Endothelial cell of umbilical vein (primary cell): ENCODE results near the gene MAP10. TPM values are rescaled to one million over a fixed set of nuclear protein-coding genes. Genes with fewer than 3 reads are reported as not detected.

Experiments used
- BruUV-seq: library from RNA; stranded (reverse); fragments of 400-500 nt; replicated peaks from 2 replicates; lab custom pipeline; 2021; lab: Mats Ljungman, UMichigan
- CTCF ChIA-PET: fragments of 300-600, 350-600 bp; sonication (Branson Sonifier 250); formaldehyde crosslinking; loops from one replicate; lab custom pipeline; 2021; ENCODE audit warnings: antibody characterized with exemption, inconsistent platforms; lab: Charles Lee
- POLR2A ChIA-PET: fragments of 300-600, 350-600 bp; sonication (Branson Sonifier 250); formaldehyde crosslinking; loops from one replicate; lab custom pipeline; 2021; ENCODE audit warnings: antibody characterized with exemption, inconsistent platforms; lab: Charles Lee
- DNase-seq: peaks from one replicate; pipeline ENCODE4 v3.0.0-alpha.2; 2011; ENCODE audit warnings: low read depth, low spot score
- FAIRE-seq: peaks from 2 replicates; lab custom pipeline; 2011; peaks lifted over from hg19 to GRCh38; lab: Jason Lieb, UNC
- H2AFZ ChIP-seq: 2 replicates; pipeline ENCODE4 v1.6.0; 2012; ENCODE audit warnings: low read depth, low read length, control low read depth, inconsistent platforms
- H3K27ac ChIP-seq: 2 replicates; pipeline ENCODE4 v1.5.1; 2011; ENCODE audit warnings: low read depth, mild to moderate bottlenecking, control low read depth, low read length, moderate library complexity; ENCODE audit not compliant: insufficient read depth
- H3K27me3 ChIP-seq, 2 experiments: 2 replicates each; pipeline versions ENCODE4 v1.6.0 to v1.6.1; 2011; ENCODE audit warnings: low read length in 2 of 2, mixed read lengths in 1 of 2; ENCODE audit not compliant: control insufficient read depth in 2 of 2, insufficient read depth in 2 of 2
- H3K36me3 ChIP-seq, 2 experiments: 2 replicates in 1 of 2; 3 replicates in 1 of 2; pipeline ENCODE4 v1.5.1; 2011; ENCODE audit warnings: low read length in 2 of 2, mild to moderate bottlenecking in 1 of 2, moderate library complexity in 1 of 2; ENCODE audit not compliant: control insufficient read depth in 2 of 2, insufficient read depth in 2 of 2; ENCODE audit errors: extremely low read depth in 1 of 2
- H3K4me1 ChIP-seq: 3 replicates; pipeline ENCODE4 v1.5.1; 2011; ENCODE audit warnings: mild to moderate bottlenecking, low read length; ENCODE audit not compliant: control insufficient read depth, insufficient read depth; ENCODE audit errors: extremely low read depth
- H3K4me2 ChIP-seq: 2 replicates; pipeline ENCODE4 v1.6.1; 2011; ENCODE audit warnings: low read length, control low read depth, mixed read lengths; ENCODE audit not compliant: insufficient read depth
- H3K4me3 ChIP-seq, 3 experiments: fragments of 200-600 bp in 1 of 3; sonication (generic), shearing (Covaris generic) in 1 of 3; replicated peaks in 1 of 3; 2 replicates each; pipeline ENCODE4 v1.5.1; 2011 to 2016; ENCODE audit warnings: control low read depth in 3 of 3, low read length in 3 of 3, mild to moderate bottlenecking in 2 of 3, inconsistent platforms in 1 of 3, low read depth in 1 of 3, moderate library complexity in 1 of 3; ENCODE audit not compliant: insufficient read depth in 1 of 3
- H3K79me2 ChIP-seq: 2 replicates; pipeline ENCODE4 v1.6.0; 2012; ENCODE audit warnings: low read length, inconsistent platforms; ENCODE audit not compliant: control insufficient read depth, insufficient read depth
- H3K9ac ChIP-seq: replicated peaks from 2 replicates; pipeline ENCODE3; 2011; ENCODE audit warnings: low read length, control low read depth; ENCODE audit not compliant: insufficient read depth; ENCODE audit errors: extremely low read depth
- H3K9me1 ChIP-seq: replicated peaks from 3 replicates; pipeline ENCODE4 v1.6.0; 2011; ENCODE audit warnings: mild to moderate bottlenecking, low read length; ENCODE audit not compliant: control insufficient read depth, insufficient read depth; ENCODE audit errors: extremely low read depth
- H3K9me3 ChIP-seq: replicated peaks from 2 replicates; pipeline ENCODE4 v1.5.1; 2012; ENCODE audit warnings: low read length, inconsistent platforms; ENCODE audit not compliant: control insufficient read depth, insufficient read depth
- H4K20me1 ChIP-seq: replicated peaks from 2 replicates; pipeline ENCODE3; 2011; ENCODE audit warnings: mild to moderate bottlenecking, low read length; ENCODE audit not compliant: control insufficient read depth, insufficient read depth; ENCODE audit errors: extremely low read depth
- EZH2 ChIP-seq: IDR thresholded peaks from 2 replicates; pipeline ENCODE4 v1.6.1; 2012; ENCODE audit warnings: borderline replicate concordance, low read depth, mild to moderate bottlenecking, moderate library complexity, low read length, inconsistent platforms; ENCODE audit not compliant: severe bottlenecking
- FOS ChIP-seq: IDR thresholded peaks from 2 replicates; pipeline ENCODE4 v1.6.1; 2011; ENCODE audit warnings: mild to moderate bottlenecking, low read length, moderate library complexity, borderline replicate concordance; ENCODE audit not compliant: insufficient read depth
- GATA2 ChIP-seq: IDR thresholded peaks from 2 replicates; pipeline ENCODE4 v1.7.0; 2011; ENCODE audit warnings: low read depth, mild to moderate bottlenecking, moderate library complexity, mixed read lengths, low read length; ENCODE audit not compliant: insufficient read length, insufficient read depth
- JUN ChIP-seq: IDR thresholded peaks from 2 replicates; pipeline ENCODE4 v1.6.1; 2011; ENCODE audit warnings: borderline replicate concordance, low read depth; ENCODE audit not compliant: insufficient read length, insufficient read depth
- MYC ChIP-seq: IDR thresholded peaks from one replicate; pipeline ENCODE4 v1.6.1; 2011; ENCODE audit warnings: mild to moderate bottlenecking, low read depth, low read length
- POLR2A ChIP-seq: IDR thresholded peaks from 2 replicates; pipeline ENCODE4 v1.6.1; 2012; ENCODE audit warnings: low read depth, mild to moderate bottlenecking, control low read depth, low read length
- POLR2AphosphoS5 ChIP-seq: IDR thresholded peaks from 2 replicates; pipeline ENCODE4 v1.6.1; 2012; ENCODE audit warnings: low read depth, mild to moderate bottlenecking, control low read depth, low read length, moderate library complexity; ENCODE audit not compliant: insufficient read depth
- dilution Hi-C: fragments of 300-500 bp; cut with MboI; formaldehyde crosslinking; loops from one replicate; pipeline ENCODE4 v1.15.0; 2019; ENCODE audit warnings: low sequenced_read_pairs; ENCODE audit not compliant: extremely low pct_ligation_motif_present
- intact Hi-C: fragments of 100-400 bp; cut with micrococcal nuclease; formaldehyde crosslinking; loops from one replicate; pipeline ENCODE4 v1.10.0; 2022
- polyA plus RNA-seq, 4 experiments: library from polyadenylated mRNA; depleted of rRNA in 3 of 4; stranded (reverse) in 3 of 4; unstranded in 1 of 4; fragments of >200 nt; gene quantifications; 2 replicates each; pipeline versions ENCODE4 v1.2.1 to v1.2.3, GENCODE V29; 2011 to 2012; ENCODE audit warnings: missing spikeins in 1 of 4
- total RNA-seq: library from RNA; stranded (reverse); gene quantifications from 2 replicates; pipeline ENCODE4 v1.2.3, GENCODE V29; 2021
- TF ChIP-seq, protein P1 (sequence below): IDR thresholded peaks from 2 replicates; pipeline ENCODE4 v1.6.1; 2011; ENCODE audit not compliant: insufficient read depth, insufficient read length
- TF ChIP-seq, protein P2 (sequence below), 2 donors: IDR thresholded peaks; 1 replicate in 1 of 2; 2 replicates in 1 of 2; pipeline ENCODE4 v1.5.1; 2011; ENCODE audit warnings: low read length in 2 of 2, mild to moderate bottlenecking in 2 of 2, moderate library complexity in 2 of 2, control low read depth in 1 of 2, inconsistent platforms in 1 of 2, low read depth in 1 of 2; ENCODE audit not compliant: insufficient read depth in 1 of 2; ENCODE audit errors: extremely low read depth in 1 of 2

MAP10 gene
- total and polyA plus RNA-seq, 2 donors (not counting 3 experiments of a cell fraction or from before 2014, with no cell fraction given) = 0.88 to 2.0 TPM

DNA sequence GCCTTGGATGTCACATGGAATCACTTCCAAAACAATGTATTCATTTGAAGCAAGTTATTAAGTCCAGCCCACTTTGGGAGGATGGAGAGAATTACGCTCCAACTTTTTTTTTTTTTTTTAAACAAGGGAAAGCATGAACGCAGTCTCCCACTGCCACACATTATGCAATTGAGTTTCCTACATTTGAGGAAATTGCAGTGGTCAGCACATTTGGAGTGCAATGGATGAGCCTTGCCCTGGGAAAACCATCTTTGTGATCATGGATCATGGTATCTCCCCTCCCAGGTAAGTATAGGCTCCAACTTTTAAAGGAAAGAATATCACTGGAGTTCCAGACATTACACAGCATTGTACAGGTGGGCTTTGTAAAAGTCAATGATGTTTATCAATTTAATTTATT lies 26.7 kb downstream of the MAP10 start:
- no peaks in the 10 kb centered on the region for H3K4me1 ChIP-seq
- no peak for DNase-seq
- H3K4me3 ChIP-seq = no peak overlapping the region
- TF ChIP-seq GATA2 (no peak), POLR2AphosphoS5 (no peak), JUN (no peak), EZH2 (no peak), FOS (no peak), MYC (no peak)
- TF ChIP-seq, protein P1, sequence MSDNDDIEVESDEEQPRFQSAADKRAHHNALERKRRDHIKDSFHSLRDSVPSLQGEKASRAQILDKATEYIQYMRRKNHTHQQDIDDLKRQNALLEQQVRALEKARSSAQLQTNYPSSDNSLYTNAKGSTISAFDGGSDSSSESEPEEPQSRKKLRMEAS = no peak
- H3K27ac ChIP-seq = no peak overlapping the region
- dilution Hi-C loops = no loop called here
- no peaks in the 10 kb centered on the region for H4K20me1 ChIP-seq
- H3K9me3 ChIP-seq = no peaks in the 10 kb centered on the region
- H3K4me2 ChIP-seq = no peak overlapping the region
- FAIRE-seq = no peak
- no TSS peak for BruUV-seq
- intact Hi-C loops = no loop called here
- no peaks in the 10 kb centered on the region for H3K27me3 ChIP-seq
- no peak overlapping the region for H3K9ac ChIP-seq
- H2AFZ ChIP-seq = no peak overlapping the region
- H3K36me3 ChIP-seq = no peaks in the 10 kb centered on the region
- ChIA-PET CTCF (no interaction called here), POLR2A (no interaction called here)
- no peaks in the 10 kb centered on the region for H3K79me2 ChIP-seq
- H3K9me1 ChIP-seq = no peaks in the 10 kb centered on the region

GRCh38 chr1:232834066-232834465 lies 28.9 kb downstream of the MAP10 start:
- Histone ChIP-seq H3K9me1 (no peaks in the 10 kb centered on the region), H3K36me3 (no peaks in the 10 kb centered on the region), H3K27me3 (no peaks in the 10 kb centered on the region), H2AFZ (no peak overlapping the region), H3K9me3 (no peaks in the 10 kb centered on the region), H3K4me1 (no peaks in the 10 kb centered on the region), H3K79me2 (no peaks in the 10 kb centered on the region), H3K4me3 (no peak overlapping the region), H3K27ac (no peak overlapping the region), H3K4me2 (no peak overlapping the region), H4K20me1 (no peaks in the 10 kb centered on the region), H3K9ac (no peak overlapping the region)
- TF ChIP-seq FOS (no peak), GATA2 (no peak), MYC (no peak), JUN (no peak), EZH2 (no peak), POLR2A (no peak), POLR2AphosphoS5 (no peak)
- TF ChIP-seq, protein P2, sequence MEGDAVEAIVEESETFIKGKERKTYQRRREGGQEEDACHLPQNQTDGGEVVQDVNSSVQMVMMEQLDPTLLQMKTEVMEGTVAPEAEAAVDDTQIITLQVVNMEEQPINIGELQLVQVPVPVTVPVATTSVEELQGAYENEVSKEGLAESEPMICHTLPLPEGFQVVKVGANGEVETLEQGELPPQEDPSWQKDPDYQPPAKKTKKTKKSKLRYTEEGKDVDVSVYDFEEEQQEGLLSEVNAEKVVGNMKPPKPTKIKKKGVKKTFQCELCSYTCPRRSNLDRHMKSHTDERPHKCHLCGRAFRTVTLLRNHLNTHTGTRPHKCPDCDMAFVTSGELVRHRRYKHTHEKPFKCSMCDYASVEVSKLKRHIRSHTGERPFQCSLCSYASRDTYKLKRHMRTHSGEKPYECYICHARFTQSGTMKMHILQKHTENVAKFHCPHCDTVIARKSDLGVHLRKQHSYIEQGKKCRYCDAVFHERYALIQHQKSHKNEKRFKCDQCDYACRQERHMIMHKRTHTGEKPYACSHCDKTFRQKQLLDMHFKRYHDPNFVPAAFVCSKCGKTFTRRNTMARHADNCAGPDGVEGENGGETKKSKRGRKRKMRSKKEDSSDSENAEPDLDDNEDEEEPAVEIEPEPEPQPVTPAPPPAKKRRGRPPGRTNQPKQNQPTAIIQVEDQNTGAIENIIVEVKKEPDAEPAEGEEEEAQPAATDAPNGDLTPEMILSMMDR (IDR thresholded peaks at IDR 0.05; ENCODE audit: extremely low read depth in 1 of 2, insufficient read depth in 1 of 2, low read depth in 1 of 2, low read length in 2 of 2) = no peak
- TF ChIP-seq, protein P1 = no peak
- FAIRE-seq (no peak), DNase-seq (no peak)
- dilution Hi-C loops (no loop called here), intact Hi-C loops (no loop called here)
- no TSS peak for BruUV-seq
- POLR2A ChIA-PET = no interaction called here
- CTCF ChIA-PET = interaction anchor here (1.2 to 1.7 kb wide), 2 partner anchors 9 to 354 kb away, joined by 3 read pairs; no protein-coding TSS in a partner anchor
